ENCODE results near the gene IRX2.

The IRX2 gene

GRCh38 chr5:2755681-2756171 lies 4.2 kb upstream of the IRX2 start:
- DNase-seq (ENCODE audit: low read depth): no peak

GRCh38 chr5:2755076-2755680 lies 3.7 kb upstream of the IRX2 start:
- DNase-seq (ENCODE audit: low read depth): no peak

GRCh38 chr5:2754581-2755075 lies 3.2 kb upstream of the IRX2 start:
- no peak for DNase-seq (ENCODE audit: low read depth)

- no peak for DNase-seq (ENCODE audit: low read depth)
Observed at GRCh38 chr5:2753452-2754420, 2.3 kb upstream of the IRX2 start.

GRCh38 chr5:2752821-2753439 lies 1.5 kb upstream of the IRX2 start:
- DNase-seq (ENCODE audit: low read depth): no peak

GRCh38 chr5:2752059-2752820 lies 763 bp upstream of the IRX2 start:
- no peak for DNase-seq (ENCODE audit: low read depth)

GRCh38 chr5:2750758-2751464 lies 566 bp downstream of the IRX2 start:
- no peak for DNase-seq (ENCODE audit: low read depth)

- DNase-seq (ENCODE audit: low read depth): no peak
Observed at GRCh38 chr5:2750026-2750757, 1.3 kb downstream of the IRX2 start.

GRCh38 chr5:2749514-2750025 lies 1.9 kb downstream of the IRX2 start:
- no peak for DNase-seq (ENCODE audit: low read depth)

GRCh38 chr5:2748861-2749513 lies 2.5 kb downstream of the IRX2 start:
- DNase-seq (ENCODE audit: low read depth): no peak

- DNase-seq (ENCODE audit: low read depth): no peak
Observed at GRCh38 chr5:2748179-2748860, 3.2 kb downstream of the IRX2 start.

GRCh38 chr5:2747363-2748162 lies 3.9 kb downstream of the IRX2 start:
- DNase-seq (ENCODE audit: low read depth): no peak

- DNase-seq (ENCODE audit: low read depth): no peak
Observed at GRCh38 chr5:2746561-2747032, 4.9 kb downstream of the IRX2 start.

GRCh38 chr5:2744485-2744884 lies 7.0 kb downstream of the IRX2 start:
- no peak for DNase-seq (ENCODE audit: low read depth)

GRCh38 chr5:2742921-2743679 lies 8.4 kb downstream of the IRX2 start:
- no peak for DNase-seq (ENCODE audit: low read depth)

- DNase-seq (ENCODE audit: low read depth): no peak
Observed at GRCh38 chr5:2741956-2742355, 9.5 kb downstream of the IRX2 start.

GRCh38 chr5:2740876-2741555 lies 10.5 kb downstream of the IRX2 start:
- DNase-seq (ENCODE audit: low read depth): no peak

Measured in activated T-helper 1 cell treated with Interleukin-2 at 50 U/mL for 16 hours (primary cell).